Measurements from ENCODE around the gene SEMA3E. TPM values are rescaled to one million over a fixed set of nuclear protein-coding genes. Genes with fewer than 3 reads are reported as not detected.

Gene SEMA3E
- total RNA-seq, 2 donors from 2014 or later: 339 to 438 TPM

GRCh38 chr7:83469076-83469475 lies 179.9 kb downstream of the SEMA3E start:
- H3K9ac ChIP-seq (ENCODE audit: extremely low read depth, low read length, poor library complexity, severe bottlenecking): no peak overlapping the region
- H3K9me3 Mint-ChIP-seq: no peaks in the 10 kb centered on the region
- H3K4me3 Mint-ChIP-seq: no peak overlapping the region
- peaks cover 43% of the 10 kb centered on the region for H3K36me3 Mint-ChIP-seq (ENCODE audit: low read depth)
- DNase-seq: no peak
- peaks cover 43% of the 10 kb centered on the region for H3K4me1 Mint-ChIP-seq
- no peak overlapping the region for H3K4me3 ChIP-seq (ENCODE audit: low read length)
- peaks cover 6% of the 10 kb centered on the region for H3K4me1 ChIP-seq (ENCODE audit: control insufficient read depth, insufficient read depth, low read length)
- peak overlapping the region; percentile 7 for H3K27ac Mint-ChIP-seq
- H3K9me3 ChIP-seq (ENCODE audit: control insufficient read depth, low read length): no peaks in the 10 kb centered on the region
- H3K27me3 Mint-ChIP-seq (ENCODE audit: insufficient read depth): no peaks in the 10 kb centered on the region
- H3K27me3 ChIP-seq (ENCODE audit: control insufficient read depth, insufficient read depth, low read length, poor library complexity, severe bottlenecking): no peaks in the 10 kb centered on the region
- TF ChIP-seq CTCF (conservative IDR thresholded peaks at IDR 0.05): no peak
- no peak overlapping the region for H3K27ac ChIP-seq (ENCODE audit: low read depth, low read length)
- WGBS, 2 experiments (ENCODE audit: insufficient coverage in 1 of 2, insufficient read length in 1 of 2): no CpG with 5 or more reads among the region's 2 CpGs
- peaks cover 43% of the 10 kb centered on the region for H3K36me3 ChIP-seq (ENCODE audit: control insufficient read depth, insufficient read depth, low read length)

GRCh38 chr7:83468251-83468739 lies 180.6 kb downstream of the SEMA3E start:
- Histone ChIP-seq H3K9ac (ENCODE audit: extremely low read depth, low read length, poor library complexity, severe bottlenecking) (no peak overlapping the region), H3K27ac (ENCODE audit: low read depth, low read length) (peak overlapping the region; percentile 36), H3K36me3 (ENCODE audit: control insufficient read depth, insufficient read depth, low read length) (peaks cover 41% of the 10 kb centered on the region), H3K4me3 (ENCODE audit: low read length) (no peak overlapping the region), H3K4me1 (ENCODE audit: control insufficient read depth, insufficient read depth, low read length) (peaks cover 6% of the 10 kb centered on the region), H3K9me3 (ENCODE audit: control insufficient read depth, low read length) (no peaks in the 10 kb centered on the region), H3K27me3 (ENCODE audit: control insufficient read depth, insufficient read depth, low read length, poor library complexity, severe bottlenecking) (no peaks in the 10 kb centered on the region)
- Mint-ChIP-seq H3K4me1 (peaks cover 48% of the 10 kb centered on the region), H3K36me3 (ENCODE audit: low read depth) (peaks cover 38% of the 10 kb centered on the region), H3K27me3 (ENCODE audit: insufficient read depth) (no peaks in the 10 kb centered on the region), H3K4me3 (no peak overlapping the region), H3K27ac (peak overlapping the region; percentile 81), H3K9me3 (no peaks in the 10 kb centered on the region)
- peak; percentile 85 for DNase-seq
- no peak for TF ChIP-seq CTCF (conservative IDR thresholded peaks at IDR 0.05)
- WGBS, 2 experiments (ENCODE audit: insufficient coverage in 1 of 2, insufficient read length in 1 of 2): 31 to 74% methylated on average over 1 to 2 of the region's 2 CpGs

- H3K4me1 Mint-ChIP-seq: peaks cover 45% of the 10 kb centered on the region
- H3K36me3 Mint-ChIP-seq (ENCODE audit: low read depth): peaks cover 37% of the 10 kb centered on the region
- no peaks in the 10 kb centered on the region for H3K9me3 ChIP-seq (ENCODE audit: control insufficient read depth, low read length)
- H3K36me3 ChIP-seq (ENCODE audit: control insufficient read depth, insufficient read depth, low read length): peaks cover 41% of the 10 kb centered on the region
- no peaks in the 10 kb centered on the region for H3K27me3 Mint-ChIP-seq (ENCODE audit: insufficient read depth)
- H3K9me3 Mint-ChIP-seq: no peaks in the 10 kb centered on the region
- no peak for TF ChIP-seq CTCF (conservative IDR thresholded peaks at IDR 0.05)
- no peak overlapping the region for H3K9ac ChIP-seq (ENCODE audit: extremely low read depth, low read length, poor library complexity, severe bottlenecking)
- H3K4me3 Mint-ChIP-seq: no peak overlapping the region
- H3K4me1 ChIP-seq (ENCODE audit: control insufficient read depth, insufficient read depth, low read length): peaks cover 6% of the 10 kb centered on the region
- no peak overlapping the region for H3K27ac ChIP-seq (ENCODE audit: low read depth, low read length)
- no peaks in the 10 kb centered on the region for H3K27me3 ChIP-seq (ENCODE audit: control insufficient read depth, insufficient read depth, low read length, poor library complexity, severe bottlenecking)
- no peak for DNase-seq
- H3K27ac Mint-ChIP-seq: peak overlapping the region; percentile 48
- no peak overlapping the region for H3K4me3 ChIP-seq (ENCODE audit: low read length)
- WGBS, 2 experiments (ENCODE audit: insufficient coverage in 1 of 2, insufficient read length in 1 of 2): 93 to 100% methylated on average over 2 to 4 of the region's 4 CpGs
Observed at GRCh38 chr7:83467493-83467892, 181.4 kb downstream of the SEMA3E start.
